ENCODE data around the gene CCDC93.

DNA sequence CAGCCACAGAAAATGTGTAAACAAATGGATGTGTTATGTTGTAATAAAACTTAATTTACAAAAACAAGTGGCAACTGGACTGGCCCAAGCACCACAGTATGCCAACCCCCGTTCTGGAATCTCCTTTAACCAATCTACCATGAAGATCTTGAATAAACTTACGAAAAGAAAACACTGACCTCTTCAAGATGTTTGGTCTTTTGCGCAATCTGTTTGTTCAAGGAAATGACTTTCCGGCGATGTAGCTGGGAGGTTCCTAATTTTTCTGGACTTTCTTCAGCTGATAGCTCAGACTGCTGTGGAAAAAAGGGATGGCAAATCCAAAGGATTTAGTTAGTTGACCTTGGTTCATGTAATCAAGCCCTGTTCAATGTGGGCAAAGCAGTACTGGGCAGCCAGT, 55.7 kb downstream of the CCDC93 start:
- TF ChIP-seq ZFX (IDR thresholded peaks at IDR 0.05) (no peak), CTCF (conservative IDR thresholded peaks at IDR 0.05) (no peak)

All from C4-2B (cell line).